T-helper 17 cell (primary cell): ENCODE results near the gene LARP6. TPM values are rescaled to one million over a fixed set of nuclear protein-coding genes. Genes with fewer than 3 reads are reported as not detected.

Experiments used
- ATAC-seq: fragments of 150-1000 bp; cut with Tn5 transposase; 2 replicates; pipeline ENCODE4 v1.10.0; 2021; ENCODE audit warnings: mild to moderate bottlenecking, moderate library complexity
- DNase-seq, 3 donors: peaks; one replicate each; pipeline versions ENCODE4 v3.0.0 to v3.0.0-alpha.2; 2020 to 2021
- H3K9me3 ChIP-seq: one replicate; pipeline ENCODE4 v1.7.0; 2013; ENCODE audit warnings: low read length, mild to moderate bottlenecking; ENCODE audit not compliant: control insufficient read depth, poor library complexity, severe bottlenecking
- H3K27ac Mint-ChIP-seq: one replicate; pipeline ENCODE4 v1.8.0; 2022; ENCODE audit warnings: mild to moderate bottlenecking, moderate library complexity, mixed read lengths
- H3K27me3 Mint-ChIP-seq: one replicate; pipeline ENCODE4 v1.8.0; 2022; ENCODE audit warnings: mixed read lengths
- H3K36me3 Mint-ChIP-seq: one replicate; pipeline ENCODE4 v1.8.0; 2022; ENCODE audit warnings: low read depth, mixed read lengths
- H3K4me1 Mint-ChIP-seq: one replicate; pipeline ENCODE4 v1.8.0; 2022; ENCODE audit warnings: mild to moderate bottlenecking, mixed read lengths
- H3K4me3 Mint-ChIP-seq: one replicate; pipeline ENCODE4 v1.8.0; 2022; ENCODE audit warnings: mild to moderate bottlenecking, moderate library complexity, mixed read lengths
- total RNA-seq, 4 donors: library from RNA in 2 of 4; stranded (reverse) in 2 of 4; gene quantifications; one replicate each; pipeline ENCODE4 v1.2.3 and lab custom pipeline; 2022 to 2026

LARP6 gene
- total RNA-seq, 2 donors from 2014 or later, result 0.35 TPM; not detected in 1

DNA sequence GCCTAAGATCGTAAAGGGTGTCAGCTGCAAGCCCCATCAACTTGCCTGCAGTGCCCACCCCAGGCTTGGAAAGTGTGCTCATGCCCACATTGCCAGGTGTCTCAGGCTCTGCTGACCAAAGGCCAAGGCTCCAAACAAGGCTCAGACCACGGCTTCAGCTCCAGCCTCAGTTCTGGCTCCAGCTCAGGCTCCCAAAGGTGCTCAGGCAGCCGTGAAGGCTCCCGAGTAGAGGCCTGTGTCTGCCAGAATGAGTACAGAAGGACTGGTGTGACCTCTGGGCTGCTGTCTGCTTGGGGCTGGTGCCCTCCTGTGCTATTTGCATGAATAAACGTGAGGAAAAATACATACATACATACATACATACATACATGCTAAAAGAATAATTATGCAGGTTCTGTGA lies 62.7 kb downstream of the LARP6 start:
- Mint-ChIP-seq H3K27ac (no peak overlapping the region), H3K27me3 (peaks cover 28% of the 10 kb centered on the region), H3K36me3 (no peaks in the 10 kb centered on the region), H3K4me1 (peaks cover 3% of the 10 kb centered on the region), H3K4me3 (no peak overlapping the region)
- no peak for DNase-seq
- H3K9me3 ChIP-seq, result no peaks in the 10 kb centered on the region
- no peak for ATAC-seq

DNA sequence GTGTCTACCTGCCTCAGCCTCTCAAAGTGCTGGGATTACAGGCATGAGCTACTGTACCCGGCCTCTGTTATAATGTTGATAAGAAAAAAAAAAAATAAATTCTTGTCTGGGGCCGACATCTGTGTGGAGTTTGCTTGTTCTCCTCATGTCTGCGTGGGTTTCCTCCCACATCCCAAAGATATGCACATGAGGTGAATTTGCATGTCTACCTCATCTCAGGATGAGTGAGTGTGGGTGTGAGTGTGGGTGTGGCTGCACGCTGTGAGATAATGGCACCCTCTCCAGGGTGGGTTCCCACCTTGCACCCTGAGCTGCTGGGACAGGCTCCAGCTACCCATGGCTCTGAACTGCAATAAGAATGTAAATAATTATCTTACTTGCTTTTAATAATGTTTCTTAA lies 64.7 kb downstream of the LARP6 start:
- Mint-ChIP-seq H3K27me3 (peaks cover 33% of the 10 kb centered on the region), H3K4me3 (no peak overlapping the region), H3K36me3 (peaks cover 2% of the 10 kb centered on the region), H3K4me1 (peaks cover 3% of the 10 kb centered on the region), H3K27ac (no peak overlapping the region)
- no peak for DNase-seq
- no peaks in the 10 kb centered on the region for H3K9me3 ChIP-seq
- no peak for ATAC-seq

DNA sequence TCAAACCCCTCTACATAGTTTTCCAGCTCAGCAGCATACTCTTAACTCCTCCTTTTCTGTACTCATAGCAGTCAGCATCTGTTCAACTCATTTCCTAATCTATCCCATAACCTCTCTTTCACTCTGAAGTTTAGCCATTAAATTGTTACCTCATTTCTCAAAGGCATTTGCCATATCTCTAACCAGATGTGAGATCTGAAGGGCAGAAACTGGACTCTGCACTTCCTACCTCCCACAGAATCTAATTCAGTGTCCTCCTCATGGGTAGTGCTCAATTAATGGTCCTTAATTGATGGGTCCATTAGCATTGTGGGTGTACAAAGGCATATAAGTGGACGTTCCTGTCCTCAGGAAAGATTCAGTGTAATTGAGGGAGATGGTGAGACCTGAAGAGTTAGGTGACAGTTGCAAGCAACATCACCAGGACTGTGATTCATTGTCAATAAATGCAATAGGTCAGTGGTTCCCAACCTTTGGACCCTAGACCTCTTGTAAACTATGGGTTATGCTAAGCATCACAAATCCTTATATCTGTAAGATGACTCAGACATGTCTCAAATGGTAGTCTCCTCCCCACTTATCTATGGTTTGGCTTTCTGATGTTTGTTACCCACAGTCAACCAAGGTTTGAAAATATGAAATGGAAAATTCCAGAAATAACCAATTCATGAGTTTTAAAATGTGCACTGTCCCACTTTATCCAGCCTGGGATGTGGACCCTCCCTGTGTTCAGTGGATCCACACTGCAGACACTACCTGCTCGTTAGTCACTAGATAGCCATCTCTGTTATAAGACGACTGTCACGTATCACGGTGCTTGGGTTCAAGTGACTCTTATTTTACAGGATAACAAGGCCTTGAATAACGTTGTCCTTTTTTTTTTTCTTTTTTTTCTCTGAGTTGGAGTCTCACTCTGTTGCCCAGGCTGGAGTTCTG lies 65.6 kb downstream of the LARP6 start:
- H3K27ac Mint-ChIP-seq, result no peak overlapping the region
- no peak for ATAC-seq
- H3K36me3 Mint-ChIP-seq, result peaks cover 2% of the 10 kb centered on the region
- no peak overlapping the region for H3K4me3 Mint-ChIP-seq
- peaks cover 3% of the 10 kb centered on the region for H3K4me1 Mint-ChIP-seq
- H3K27me3 Mint-ChIP-seq, result peaks cover 39% of the 10 kb centered on the region
- no peaks in the 10 kb centered on the region for H3K9me3 ChIP-seq
- DNase-seq, result no peak

DNA sequence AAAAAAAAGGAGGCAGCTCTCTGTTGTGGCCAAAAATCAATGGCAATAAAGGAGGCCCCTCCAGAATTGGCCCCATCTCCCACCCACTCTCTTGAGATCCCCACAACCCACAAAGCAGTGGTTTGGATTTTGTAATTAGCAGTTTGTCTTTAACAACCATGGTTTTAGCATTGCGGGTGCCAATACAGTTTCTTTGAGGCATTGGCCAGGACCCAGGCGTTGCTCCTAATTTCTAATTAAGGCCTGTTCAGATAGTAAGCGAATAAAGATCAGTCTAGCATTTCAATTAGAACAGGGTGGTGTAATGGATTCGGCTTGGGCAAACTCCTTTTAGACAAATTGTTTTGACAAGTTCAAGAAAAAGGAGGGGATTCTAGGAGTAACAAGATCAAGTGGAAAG lies 67.0 kb downstream of the LARP6 start:
- peaks cover 3% of the 10 kb centered on the region for H3K4me1 Mint-ChIP-seq
- no peaks in the 10 kb centered on the region for H3K9me3 ChIP-seq
- H3K4me3 Mint-ChIP-seq, result no peak overlapping the region
- peaks cover 27% of the 10 kb centered on the region for H3K27me3 Mint-ChIP-seq
- no peak for DNase-seq
- peaks cover 2% of the 10 kb centered on the region for H3K36me3 Mint-ChIP-seq
- H3K27ac Mint-ChIP-seq, result no peak overlapping the region
- no peak for ATAC-seq

DNA sequence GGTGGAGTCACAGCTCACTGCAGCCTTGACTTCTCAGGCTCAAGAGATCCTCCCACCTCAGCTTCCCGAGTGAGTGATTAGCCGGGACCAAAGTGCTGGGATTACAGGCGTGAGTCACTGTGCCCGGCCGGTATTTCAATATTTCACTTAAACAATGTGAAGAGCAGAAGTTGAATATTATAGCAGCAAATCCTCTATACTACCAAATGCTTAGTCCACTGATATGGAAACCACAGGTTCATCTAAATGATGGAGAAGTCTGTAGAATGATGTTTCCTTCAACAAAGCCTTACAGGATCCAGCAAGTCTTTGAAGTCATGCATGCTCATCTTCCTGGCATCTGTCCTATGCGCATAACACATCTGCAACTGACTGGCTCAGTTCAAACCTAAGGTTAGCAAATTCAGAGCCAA lies 70.3 kb downstream of the LARP6 start:
- DNase-seq, result no peak
- no peak for ATAC-seq
- peaks cover 35% of the 10 kb centered on the region for H3K27me3 Mint-ChIP-seq
- H3K36me3 Mint-ChIP-seq, result peaks cover 2% of the 10 kb centered on the region
- peaks cover 3% of the 10 kb centered on the region for H3K4me1 Mint-ChIP-seq
- H3K4me3 Mint-ChIP-seq, result no peak overlapping the region
- H3K27ac Mint-ChIP-seq, result no peak overlapping the region
- H3K9me3 ChIP-seq, result no peaks in the 10 kb centered on the region

DNA sequence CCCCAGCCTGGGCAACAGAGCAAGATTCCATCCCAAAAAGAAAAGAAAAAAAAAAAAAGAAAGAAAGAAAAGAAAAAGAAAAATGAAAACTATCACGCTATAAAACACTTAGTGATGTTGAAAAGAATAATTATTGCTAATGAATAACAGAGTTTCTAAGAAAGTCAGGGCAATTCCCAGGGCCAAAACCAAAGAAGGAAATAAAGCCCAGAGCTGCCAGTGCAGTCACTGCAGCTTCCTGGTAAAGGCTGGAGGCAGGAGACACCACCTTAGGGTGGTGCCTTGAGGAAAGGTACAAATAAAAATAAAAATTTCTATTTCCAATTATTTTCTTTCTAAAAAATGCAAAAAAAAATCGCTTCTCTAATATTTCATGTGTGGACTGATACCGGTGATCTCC lies 70.9 kb downstream of the LARP6 start:
- Mint-ChIP-seq H3K4me1 (peaks cover under 1% of the 10 kb centered on the region), H3K4me3 (no peak overlapping the region), H3K27ac (no peak overlapping the region), H3K36me3 (peaks cover 2% of the 10 kb centered on the region), H3K27me3 (peaks cover 35% of the 10 kb centered on the region)
- ATAC-seq (no peak), DNase-seq (no peak)
- H3K9me3 ChIP-seq, result no peaks in the 10 kb centered on the region

DNA sequence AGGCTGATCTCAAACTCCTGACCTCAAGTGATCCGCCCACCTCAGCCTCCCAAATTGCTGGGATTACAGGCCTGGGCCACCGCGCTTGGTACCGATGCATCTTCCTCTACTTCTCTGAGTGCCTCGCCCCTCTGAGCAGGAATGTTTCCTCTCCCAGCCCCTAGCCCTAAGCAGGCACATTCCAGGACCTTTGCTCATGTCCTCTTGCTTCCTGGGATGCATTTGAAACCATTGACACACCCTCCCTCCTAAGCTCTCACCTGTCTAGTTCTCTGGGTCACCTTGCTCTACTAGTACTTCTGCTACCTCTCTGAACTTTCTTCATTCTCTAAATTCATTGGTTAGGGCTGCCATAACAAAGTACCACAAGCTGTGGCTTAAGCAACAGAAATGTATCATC lies 72.7 kb downstream of the LARP6 start:
- H3K9me3 ChIP-seq, result no peaks in the 10 kb centered on the region
- Mint-ChIP-seq H3K36me3 (peaks cover 2% of the 10 kb centered on the region), H3K4me1 (no peaks in the 10 kb centered on the region), H3K4me3 (no peak overlapping the region), H3K27me3 (peaks cover 34% of the 10 kb centered on the region), H3K27ac (no peak overlapping the region)
- ATAC-seq (no peak), DNase-seq (no peak)

Other genes starting within 250 kb of the LARP6 start
- 1 to 10 TPM; 1.3 to 1.7 TPM for gene UACA, start 90.6 kb downstream of the LARP6 start, total RNA-seq
- gene THAP10, start 38.3 kb upstream of the LARP6 start, total RNA-seq, result 1 to 10 TPM; 1.1 to 1.2 TPM
- gene LRRC49, start 38.7 kb upstream of the LARP6 start, total RNA-seq, result 1 to 10 TPM; 5.2 to 6.9 TPM